ENCODE data around the gene ELAVL2.

Gene ELAVL2

DNA sequence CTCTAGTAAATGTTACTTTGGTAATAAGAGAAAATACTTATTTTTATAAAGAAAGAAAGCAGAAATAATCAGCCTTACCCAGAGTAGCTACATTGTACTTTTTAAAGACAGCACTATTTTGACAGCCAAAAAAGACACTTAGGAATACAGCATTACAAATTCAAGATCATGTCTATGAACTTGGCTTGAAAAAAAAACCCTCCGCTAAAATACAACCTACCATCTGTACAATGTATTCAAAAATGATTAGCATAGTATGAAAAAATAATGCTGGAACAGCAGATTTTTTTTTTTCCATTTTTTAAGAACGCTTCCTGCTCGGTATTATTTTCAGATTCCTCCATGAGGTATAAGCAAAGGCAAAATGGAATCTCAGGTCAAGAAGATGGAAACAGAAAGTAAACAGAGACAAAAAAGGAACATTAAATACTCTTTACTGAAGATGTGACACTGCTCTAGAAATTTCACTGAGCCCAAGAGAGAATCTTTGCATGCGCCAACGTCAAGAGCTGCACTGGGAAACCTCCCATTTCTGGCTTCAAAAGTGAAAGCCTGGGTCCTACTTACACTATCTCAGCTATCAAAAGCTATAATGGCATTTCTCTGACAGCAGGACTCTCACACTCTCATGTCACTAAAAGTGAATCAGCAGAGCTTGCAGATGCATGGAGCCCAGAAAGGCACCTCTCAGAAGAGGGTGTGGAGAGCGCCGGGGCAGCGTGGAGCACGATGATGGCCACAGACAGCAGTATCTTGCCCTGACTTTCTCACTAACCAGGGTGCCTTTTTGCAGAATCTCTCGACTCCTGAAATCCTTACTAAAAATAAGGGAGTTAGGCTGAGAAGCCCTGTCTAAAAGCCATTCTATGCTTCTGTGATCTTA, 167.4 kb downstream of the ELAVL2 start:
- DNase-seq, result no peak

DNA sequence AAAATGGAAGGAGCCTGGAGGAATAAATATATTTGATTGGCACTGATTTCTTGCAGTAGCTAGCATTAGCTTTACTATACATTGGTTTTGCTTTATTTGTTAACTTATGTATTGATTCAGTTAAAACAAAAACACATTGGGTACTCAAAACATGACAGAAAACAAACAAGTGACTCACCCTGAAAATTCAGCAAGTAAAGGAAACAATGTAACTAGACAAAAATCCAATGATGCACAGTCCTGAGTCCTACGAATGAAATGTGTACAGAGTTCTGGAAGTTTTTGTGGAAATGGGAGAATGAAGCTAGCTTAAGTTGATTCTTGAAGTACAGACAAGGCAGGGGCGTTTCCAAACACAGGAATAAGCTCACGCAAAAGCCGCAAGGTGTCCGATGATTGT, 175.0 kb downstream of the ELAVL2 start:
- DNase-seq, result no peak

DNA sequence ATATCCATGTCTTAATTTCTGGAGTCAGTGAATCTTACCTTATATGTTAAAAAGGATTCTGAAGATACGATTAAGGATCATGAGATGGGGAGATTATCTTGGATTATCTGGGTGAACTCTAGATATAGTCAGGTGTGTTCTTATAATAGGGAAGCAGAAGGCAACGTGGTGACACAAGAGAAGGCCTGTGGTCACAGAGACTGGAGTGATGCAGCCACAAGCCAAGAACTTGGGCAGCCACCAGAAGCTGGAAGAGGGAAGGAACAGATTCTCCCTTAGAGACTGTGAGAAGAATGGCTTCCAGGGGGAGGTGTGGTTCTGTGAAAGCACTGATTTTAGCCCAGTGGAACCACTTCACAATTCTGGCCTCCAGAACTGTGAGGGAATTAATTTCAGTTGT, 177.4 kb downstream of the ELAVL2 start:
- DNase-seq, result no peak

DNA sequence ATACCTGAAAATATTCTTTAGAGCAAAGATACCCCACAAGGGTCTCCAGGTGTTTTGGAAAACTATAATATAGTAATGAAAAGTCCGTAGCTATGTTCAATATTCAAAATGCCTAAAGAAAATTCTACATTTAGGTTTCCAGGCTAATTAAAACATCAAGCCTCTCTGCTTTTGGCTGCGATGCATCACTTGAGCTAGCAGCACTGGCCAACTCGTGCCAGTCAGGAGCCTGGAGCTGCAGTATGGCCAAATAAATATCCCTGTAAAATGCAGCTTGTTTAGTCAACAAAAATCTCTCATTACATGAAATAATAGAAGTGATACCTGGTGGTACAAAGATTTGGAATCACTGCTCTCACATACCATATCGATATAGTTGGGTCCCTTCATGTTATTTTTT, 181.1 kb downstream of the ELAVL2 start:
- DNase-seq, result no peak

DNA sequence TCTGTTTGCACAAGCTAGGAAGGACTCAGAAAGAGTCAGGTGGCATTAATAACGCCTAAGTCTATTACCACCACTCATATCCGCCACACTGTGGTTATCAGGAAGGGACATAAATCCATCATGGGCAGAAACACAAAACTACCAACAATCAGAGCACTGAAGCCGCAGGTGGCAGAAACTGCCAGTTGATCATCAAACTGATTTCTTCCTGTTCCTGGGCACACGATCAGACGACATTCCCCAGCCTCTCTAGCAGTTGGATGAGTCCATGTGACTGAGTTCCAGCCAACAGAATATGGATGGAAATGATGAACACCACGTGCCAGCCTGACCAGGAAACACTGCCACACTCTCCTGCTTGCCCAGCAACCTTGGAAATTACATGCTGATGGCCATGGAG, 181.7 kb downstream of the ELAVL2 start:
- DNase-seq, result no peak

DNA sequence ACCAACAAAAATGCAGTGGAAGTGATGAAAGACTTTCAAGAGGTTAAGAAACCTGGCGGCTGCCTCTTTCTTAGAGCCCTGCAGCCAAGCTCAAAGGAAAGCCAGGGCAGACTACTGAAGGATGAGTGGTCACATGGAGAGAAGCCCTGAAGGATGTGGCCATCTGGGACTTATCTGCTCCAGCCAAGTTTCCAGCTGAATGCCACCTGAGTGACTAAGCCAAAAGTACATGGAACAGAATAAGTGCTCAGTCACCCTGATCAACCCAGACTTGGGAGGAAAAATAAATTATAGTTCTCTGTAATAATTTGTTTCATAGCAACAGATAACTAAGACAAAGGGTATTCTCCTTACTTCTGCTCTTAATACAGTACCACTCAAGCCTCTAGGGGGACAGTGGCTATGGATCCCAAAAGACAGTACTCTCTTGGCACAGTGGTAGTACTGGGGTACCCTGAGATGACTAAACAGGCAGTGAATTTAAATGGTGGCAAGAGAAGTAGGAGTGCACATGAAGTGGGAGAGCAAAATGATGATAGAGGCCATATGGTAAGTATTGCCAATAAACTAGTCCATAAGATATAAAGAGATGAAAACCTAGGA, 182.3 kb downstream of the ELAVL2 start:
- no peak for DNase-seq
